CD4-positive, alpha-beta T cell (primary cell): ENCODE data around the gene VPS37C. TPM values are rescaled to one million over a fixed set of nuclear protein-coding genes. Genes with fewer than 3 reads are reported as not detected.
A peak's percentile ranks its signal among the peaks of the same experiment; 100 is the strongest.

Source experiments
- ATAC-seq: fragments of 200-7000 bp; cut with Tn5 transposase; one replicate; pipeline ENCODE4 v1.10.0; 2022; ENCODE audit warnings: mild to moderate bottlenecking; ENCODE audit not compliant: poor library complexity
- CTCF ChIA-PET: fragments of 350-600 bp; sonication (Branson Sonifier 250); formaldehyde crosslinking; loops from one replicate; lab custom pipeline; 2021; ENCODE audit warnings: antibody characterized with exemption, inconsistent platforms; lab: Charles Lee
- POLR2A ChIA-PET: fragments of 350-600 bp; sonication (Branson Sonifier 250); formaldehyde crosslinking; loops from one replicate; lab custom pipeline; 2021; ENCODE audit warnings: antibody characterized with exemption, inconsistent platforms; lab: Charles Lee
- DNase-seq, 14 experiments: peaks; one replicate each; pipeline ENCODE4 v3.0.0-alpha.2; 2013 to 2020; ENCODE audit warnings: mixed read lengths in 2 of 14
- H3K27ac ChIP-seq, 2 donors: one replicate each; pipeline versions ENCODE4 v1.5.1 to v1.7.0; 2013; ENCODE audit warnings: low read length in 2 of 2, low read depth in 1 of 2, mild to moderate bottlenecking in 1 of 2
- H3K27me3 ChIP-seq, 2 experiments: 1 replicate in 1 of 2; 2 replicates in 1 of 2; pipeline versions ENCODE4 v1.6.1 to v1.7.0; 2013; ENCODE audit warnings: low read length in 2 of 2, control low read depth in 1 of 2, mild to moderate bottlenecking in 1 of 2, moderate library complexity in 1 of 2; ENCODE audit not compliant: insufficient read depth in 2 of 2, control insufficient read depth in 1 of 2
- H3K36me3 ChIP-seq: one replicate; pipeline ENCODE4 v1.6.1; 2013; ENCODE audit warnings: low read length, control low read depth; ENCODE audit not compliant: insufficient read depth
- H3K4me1 ChIP-seq: one replicate; pipeline ENCODE4 v1.6.1; 2013; ENCODE audit warnings: low read length, control low read depth; ENCODE audit not compliant: insufficient read depth
- H3K4me3 ChIP-seq: one replicate; pipeline ENCODE4 v1.5.1; 2013; ENCODE audit warnings: mild to moderate bottlenecking, low read length, moderate library complexity
- H3K9me3 ChIP-seq, 2 experiments: 1 replicate in 1 of 2; 2 replicates in 1 of 2; pipeline versions ENCODE4 v1.6.1 to v1.7.0; 2013; ENCODE audit warnings: low read length in 2 of 2, mild to moderate bottlenecking in 2 of 2, control low read depth in 1 of 2, moderate library complexity in 1 of 2; ENCODE audit not compliant: control insufficient read depth in 1 of 2, insufficient read depth in 1 of 2
- H3K27ac Mint-ChIP-seq: one replicate; pipeline ENCODE4 v1.8.0; 2020; ENCODE audit warnings: mixed read lengths
- H3K27me3 Mint-ChIP-seq: one replicate; pipeline ENCODE4 v1.8.0; 2021; ENCODE audit warnings: mixed read lengths
- H3K36me3 Mint-ChIP-seq: one replicate; pipeline ENCODE4 v1.8.0; 2021; ENCODE audit warnings: low read depth, mixed read lengths
- H3K4me1 Mint-ChIP-seq: one replicate; pipeline ENCODE4 v1.8.0; 2021; ENCODE audit warnings: low read depth, mixed read lengths
- H3K4me3 Mint-ChIP-seq: one replicate; pipeline ENCODE4 v1.8.0; 2020; ENCODE audit warnings: mild to moderate bottlenecking, mixed read lengths
- H3K9me3 Mint-ChIP-seq: one replicate; pipeline ENCODE4 v1.8.0; 2020; ENCODE audit warnings: mixed read lengths
- intact Hi-C, 2 experiments: fragments of 100-400 bp; cut with DNase I in 1 of 2; cut with micrococcal nuclease in 1 of 2; formaldehyde crosslinking; loops; one replicate each; pipeline versions ENCODE4 v1.15.1 to v1.9.0; 2023 to 2025; cut with DNase I, micrococcal nuclease
- total RNA-seq, 174 experiments: library from RNA in 2 of 174; stranded (reverse) in 2 of 174; gene quantifications; one replicate each; pipeline ENCODE4 v1.2.3 and lab custom pipeline; 2021 to 2026
- TF ChIP-seq, protein P1 (sequence below): fragments of 200-600 bp; IDR thresholded peaks from one replicate; pipeline ENCODE4 v1.8.0; 2022; ENCODE audit warnings: antibody characterized with exemption, mild to moderate bottlenecking

The VPS37C gene
- total RNA-seq, 2 experiments from 2014 or later, result 1.8 to 2.0 TPM

DNA sequence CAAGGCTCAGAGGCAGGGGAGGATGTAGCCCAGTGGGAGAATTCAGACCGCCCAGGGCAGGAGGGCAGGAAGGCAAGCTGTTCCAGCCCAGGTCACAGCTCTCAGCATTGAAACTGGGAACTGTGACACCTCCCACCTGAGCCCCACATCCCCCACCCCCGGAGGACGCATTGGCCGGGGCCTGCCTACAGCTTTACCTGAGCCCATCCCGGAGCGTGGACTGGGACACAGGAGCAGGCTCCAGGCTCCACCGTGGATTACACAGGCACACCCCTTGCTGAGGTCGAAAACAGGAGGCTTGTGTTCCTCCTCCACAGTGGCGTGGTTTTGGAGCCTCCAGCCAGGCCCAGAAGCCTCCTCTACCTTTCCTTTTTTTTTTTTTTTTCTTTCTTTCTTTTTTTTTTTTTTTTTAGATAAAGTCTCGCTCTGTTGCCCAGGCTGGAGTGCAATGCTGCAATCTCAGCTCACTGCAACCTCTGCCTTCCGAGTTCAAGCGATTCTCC, 33.0 kb upstream of the VPS37C start:
- Mint-ChIP-seq H3K4me1 (no peaks in the 10 kb centered on the region), H3K4me3 (no peak overlapping the region), H3K36me3 (no peaks in the 10 kb centered on the region), H3K9me3 (no peaks in the 10 kb centered on the region), H3K27me3 (peaks cover 8% of the 10 kb centered on the region), H3K27ac (no peak overlapping the region)
- TF ChIP-seq, protein P1, sequence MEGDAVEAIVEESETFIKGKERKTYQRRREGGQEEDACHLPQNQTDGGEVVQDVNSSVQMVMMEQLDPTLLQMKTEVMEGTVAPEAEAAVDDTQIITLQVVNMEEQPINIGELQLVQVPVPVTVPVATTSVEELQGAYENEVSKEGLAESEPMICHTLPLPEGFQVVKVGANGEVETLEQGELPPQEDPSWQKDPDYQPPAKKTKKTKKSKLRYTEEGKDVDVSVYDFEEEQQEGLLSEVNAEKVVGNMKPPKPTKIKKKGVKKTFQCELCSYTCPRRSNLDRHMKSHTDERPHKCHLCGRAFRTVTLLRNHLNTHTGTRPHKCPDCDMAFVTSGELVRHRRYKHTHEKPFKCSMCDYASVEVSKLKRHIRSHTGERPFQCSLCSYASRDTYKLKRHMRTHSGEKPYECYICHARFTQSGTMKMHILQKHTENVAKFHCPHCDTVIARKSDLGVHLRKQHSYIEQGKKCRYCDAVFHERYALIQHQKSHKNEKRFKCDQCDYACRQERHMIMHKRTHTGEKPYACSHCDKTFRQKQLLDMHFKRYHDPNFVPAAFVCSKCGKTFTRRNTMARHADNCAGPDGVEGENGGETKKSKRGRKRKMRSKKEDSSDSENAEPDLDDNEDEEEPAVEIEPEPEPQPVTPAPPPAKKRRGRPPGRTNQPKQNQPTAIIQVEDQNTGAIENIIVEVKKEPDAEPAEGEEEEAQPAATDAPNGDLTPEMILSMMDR, result no peak
- DNase-seq (no peak), ATAC-seq (no peak)
- no peaks in the 10 kb centered on the region for H3K27me3 ChIP-seq
- ChIA-PET POLR2A (no interaction called here), CTCF (no interaction called here)
- intact Hi-C loops, result no loop called here
- no peaks in the 10 kb centered on the region for H3K4me1 ChIP-seq
- H3K4me3 ChIP-seq, result no peak overlapping the region
- no peaks in the 10 kb centered on the region for H3K36me3 ChIP-seq
- H3K9me3 ChIP-seq, result peaks cover 0 to 4% of the 10 kb centered on the region in 2 experiments
- H3K27ac ChIP-seq, result no peak overlapping the region

- peaks cover 8% of the 10 kb centered on the region for H3K27me3 Mint-ChIP-seq
- TF ChIP-seq, protein P1, result no peak
- H3K27ac Mint-ChIP-seq, result no peak overlapping the region
- H3K27ac ChIP-seq, result no peak overlapping the region
- ChIA-PET CTCF (no interaction called here), POLR2A (no interaction called here)
- ATAC-seq, result no peak
- H3K4me1 Mint-ChIP-seq, result no peaks in the 10 kb centered on the region
- H3K9me3 Mint-ChIP-seq, result no peaks in the 10 kb centered on the region
- no peaks in the 10 kb centered on the region for H3K36me3 Mint-ChIP-seq
- no peaks in the 10 kb centered on the region for H3K4me1 ChIP-seq
- H3K4me3 Mint-ChIP-seq, result no peak overlapping the region
- no peaks in the 10 kb centered on the region for H3K36me3 ChIP-seq
- no peak overlapping the region for H3K4me3 ChIP-seq
- H3K27me3 ChIP-seq, result no peaks in the 10 kb centered on the region
- intact Hi-C loops, result no loop called here
- peaks cover 0 to 3% of the 10 kb centered on the region in 2 experiments for H3K9me3 ChIP-seq
- no peak for DNase-seq
These were observed 32.4 kb upstream of the VPS37C start for GRCh38 chr11:61193596-61193995.

- DNase-seq, result peak in 1 of 14 experiments; percentile 2
- H3K27me3 Mint-ChIP-seq, result peaks cover 3% of the 10 kb centered on the region
- no peak overlapping the region for H3K27ac ChIP-seq
- no peak for ATAC-seq
- no peaks in the 10 kb centered on the region for H3K36me3 Mint-ChIP-seq
- no peaks in the 10 kb centered on the region for H3K4me1 Mint-ChIP-seq
- H3K9me3 ChIP-seq, result no peaks in the 10 kb centered on the region
- H3K4me1 ChIP-seq, result no peaks in the 10 kb centered on the region
- no peaks in the 10 kb centered on the region for H3K27me3 ChIP-seq
- no peaks in the 10 kb centered on the region for H3K9me3 Mint-ChIP-seq
- H3K4me3 ChIP-seq, result no peak overlapping the region
- intact Hi-C loops, result loop anchor here in 1 of 2 experiments (5.0 kb wide), 2 partner anchors 108 to 413 kb away; no protein-coding TSS in a partner anchor
- H3K36me3 ChIP-seq, result no peaks in the 10 kb centered on the region
- H3K27ac Mint-ChIP-seq, result no peak overlapping the region
- ChIA-PET CTCF (interaction anchor here (2.3 kb wide), 1 partner anchor 359 kb away, joined by 6 read pairs; no protein-coding TSS in a partner anchor), POLR2A (no interaction called here)
- no peak overlapping the region for H3K4me3 Mint-ChIP-seq
- TF ChIP-seq, protein P1, result no peak
These were observed 28.7 kb upstream of the VPS37C start for GRCh38 chr11:61189933-61190332.
